ENCODE results near the gene FHAD1. TPM values are rescaled to one million over a fixed set of nuclear protein-coding genes. Genes with fewer than 3 reads are reported as not detected.
"Not testable (repeated sequence)": the region's sequence is repeated elsewhere in the genome, so short reads cannot be mapped to it uniquely, and the experiment has no call there.

FHAD1 gene
- polyA plus RNA-seq, 3 donors, result 2.4 to 3.6 (median 3.2) TPM

DNA sequence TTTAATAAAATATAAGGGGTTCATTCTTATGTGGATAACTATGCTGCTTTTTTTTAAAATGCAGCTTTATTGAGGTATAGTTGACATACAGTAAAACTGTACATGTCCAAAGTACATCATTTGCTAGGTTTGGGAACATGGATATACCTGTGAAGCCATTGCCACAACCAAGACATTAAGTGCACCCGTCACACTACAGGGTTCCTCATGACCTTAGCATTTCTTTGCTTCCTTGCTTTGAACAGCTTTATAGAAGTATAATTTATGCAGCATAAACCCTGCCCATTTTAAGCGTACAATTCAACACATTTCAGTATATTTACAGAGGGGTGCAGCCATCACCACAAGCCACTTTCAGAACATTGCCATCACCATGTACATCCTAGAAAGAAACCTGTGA lies 26.3 kb downstream of the FHAD1 start:
- no peak for DNase-seq (ENCODE audit: low read depth in 3 of 3, low spot score in 2 of 3)

DNA sequence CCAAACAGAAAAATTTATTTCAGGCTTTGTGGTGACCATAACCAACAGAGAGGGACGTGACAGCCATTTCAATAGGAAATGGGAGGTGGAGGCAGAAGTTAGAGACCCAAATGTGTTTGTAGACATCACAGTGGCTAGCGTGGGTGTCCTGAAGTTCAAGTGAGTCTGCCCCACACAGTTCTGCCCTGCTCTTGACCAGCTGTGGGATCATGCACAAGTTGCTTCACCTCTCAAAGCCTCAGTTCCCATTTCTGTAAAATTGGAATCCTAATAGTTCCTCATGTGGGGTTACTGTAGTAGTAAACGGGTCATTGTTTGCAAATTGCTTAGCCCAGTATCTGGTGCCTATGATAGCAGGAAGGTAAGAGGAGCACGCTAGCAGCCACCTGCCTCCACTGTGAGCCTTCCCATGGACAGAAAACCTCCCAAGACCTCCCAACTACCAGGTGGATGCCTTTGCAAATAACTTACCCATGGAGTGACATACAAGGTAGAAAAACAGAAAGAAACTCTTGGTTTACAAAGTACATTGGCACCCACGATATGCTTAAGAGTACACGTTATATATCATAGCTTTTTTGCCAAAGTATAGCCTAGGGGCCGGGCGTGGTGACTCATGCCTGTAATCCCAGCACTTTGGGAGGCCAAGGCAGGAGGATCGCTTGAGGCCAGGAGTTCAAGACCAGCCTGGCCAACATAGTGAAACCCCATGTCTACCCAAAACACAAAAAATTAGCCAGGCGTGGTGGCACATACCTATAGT lies 29.1 kb downstream of the FHAD1 start:
- no peak for DNase-seq (ENCODE audit: low read depth in 3 of 3, low spot score in 2 of 3)

DNA sequence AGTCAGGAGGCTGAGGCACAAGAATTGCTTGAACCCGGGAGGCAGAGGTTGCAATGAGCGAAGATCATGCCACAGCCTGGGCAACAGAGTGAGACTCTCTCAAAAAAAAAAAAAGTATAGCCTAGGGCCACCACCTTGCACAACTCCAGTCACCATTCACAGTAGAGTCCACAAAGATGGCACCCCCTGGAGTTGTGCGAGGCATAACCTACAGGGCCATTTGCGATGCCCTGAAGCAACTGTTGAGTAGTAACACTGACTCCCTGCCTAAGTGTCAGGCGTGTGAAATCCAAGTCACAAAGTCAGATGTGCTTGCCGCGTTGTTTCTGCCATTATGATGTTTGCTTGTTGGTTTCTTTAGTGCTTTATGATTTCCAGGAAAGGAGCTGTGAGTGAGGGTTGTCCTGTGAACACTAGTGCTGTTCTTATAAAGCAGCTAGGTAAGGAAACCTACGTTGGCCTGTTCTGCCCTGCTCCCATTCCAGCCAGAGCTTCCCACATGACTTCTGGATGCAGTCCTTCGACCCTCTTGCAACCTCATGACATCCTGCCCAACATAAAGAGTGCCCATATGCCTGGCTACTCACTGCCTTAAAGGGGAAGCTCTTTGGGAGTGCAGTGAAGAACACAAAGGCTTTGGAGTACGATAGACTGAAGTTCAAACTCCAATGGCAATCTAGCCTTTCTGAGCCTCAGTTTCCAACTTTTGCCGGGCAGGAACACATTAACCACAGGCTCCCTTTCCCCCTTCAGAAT lies 29.8 kb downstream of the FHAD1 start:
- no peak for DNase-seq (ENCODE audit: low read depth in 3 of 3, low spot score in 2 of 3)

DNA sequence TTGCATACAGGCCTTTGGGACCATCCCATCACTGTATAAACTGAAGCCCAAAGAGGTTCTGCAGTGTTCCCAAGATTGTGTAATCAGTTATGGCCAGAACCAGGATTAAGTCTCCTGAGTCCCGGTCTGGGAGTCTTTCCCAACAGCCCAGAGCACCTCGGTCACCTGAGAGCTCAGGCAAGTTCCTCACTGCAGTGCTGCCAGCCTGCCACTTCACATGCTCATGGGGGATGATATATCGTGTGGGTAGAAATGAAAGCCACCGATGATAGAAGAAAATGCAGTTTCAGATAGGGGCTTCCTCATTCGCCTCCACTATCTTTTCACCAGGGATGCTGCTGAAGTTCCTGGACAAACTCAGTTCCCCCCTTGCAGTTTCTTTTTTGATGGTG lies 30.4 kb downstream of the FHAD1 start:
- no peak for DNase-seq (ENCODE audit: low read depth in 3 of 3, low spot score in 2 of 3)

GRCh38 chr1:15277933-15278332 lies 30.9 kb downstream of the FHAD1 start:
- no peak for DNase-seq (ENCODE audit: low read depth in 3 of 3, low spot score in 2 of 3)

- no peak for DNase-seq (ENCODE audit: low read depth in 3 of 3, low spot score in 2 of 3)
Observed at GRCh38 chr1:15279576-15280230, 32.7 kb downstream of the FHAD1 start.

DNA sequence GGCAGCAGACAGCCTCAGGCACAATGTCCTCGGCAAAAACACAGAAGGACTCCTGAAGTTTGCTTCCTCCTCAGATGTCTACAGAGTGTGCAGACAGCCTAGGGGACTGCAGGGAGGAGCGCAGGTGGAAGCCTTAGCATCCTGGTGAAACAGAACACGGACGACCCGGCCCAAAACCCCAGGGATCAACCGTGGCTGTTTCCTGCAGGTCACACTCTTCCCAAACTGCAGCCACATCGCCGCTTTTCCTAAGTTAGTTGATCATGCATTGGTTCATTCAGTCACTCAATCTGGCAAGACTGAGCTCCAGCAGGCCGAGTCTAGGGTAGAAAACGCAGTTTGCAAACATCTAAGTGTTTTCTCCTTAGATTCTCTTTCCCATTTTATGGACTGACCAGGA lies 33.4 kb downstream of the FHAD1 start:
- DNase-seq (ENCODE audit: low read depth in 3 of 3, low spot score in 2 of 3), result no peak

DNA sequence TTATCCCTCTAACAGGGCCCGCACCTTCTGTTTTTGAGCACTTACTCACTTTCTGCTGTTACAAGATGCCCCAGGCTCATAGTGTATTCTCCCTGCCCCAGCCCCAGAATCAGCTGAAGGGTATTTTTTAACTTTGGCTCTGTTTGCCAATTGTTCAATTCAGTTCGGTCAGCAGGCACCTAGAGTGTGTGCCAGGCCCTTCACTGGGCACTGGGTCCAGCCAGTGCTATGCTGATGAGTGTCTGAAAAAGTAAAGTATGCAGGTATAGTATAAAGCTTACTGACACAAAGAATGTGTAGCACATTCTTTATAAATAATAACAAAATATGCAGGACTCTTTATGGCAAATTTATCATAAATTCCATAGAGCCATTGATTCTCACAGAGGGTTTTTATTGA lies 35.0 kb downstream of the FHAD1 start:
- DNase-seq (ENCODE audit: low read depth in 3 of 3, low spot score in 2 of 3), result no peak

GRCh38 chr1:15282810-15283474 lies 35.9 kb downstream of the FHAD1 start:
- no peak for DNase-seq (ENCODE audit: low read depth in 3 of 3, low spot score in 2 of 3)

GRCh38 chr1:15283526-15283925 lies 36.5 kb downstream of the FHAD1 start:
- DNase-seq (ENCODE audit: low read depth in 3 of 3, low spot score in 2 of 3), result no peak

DNA sequence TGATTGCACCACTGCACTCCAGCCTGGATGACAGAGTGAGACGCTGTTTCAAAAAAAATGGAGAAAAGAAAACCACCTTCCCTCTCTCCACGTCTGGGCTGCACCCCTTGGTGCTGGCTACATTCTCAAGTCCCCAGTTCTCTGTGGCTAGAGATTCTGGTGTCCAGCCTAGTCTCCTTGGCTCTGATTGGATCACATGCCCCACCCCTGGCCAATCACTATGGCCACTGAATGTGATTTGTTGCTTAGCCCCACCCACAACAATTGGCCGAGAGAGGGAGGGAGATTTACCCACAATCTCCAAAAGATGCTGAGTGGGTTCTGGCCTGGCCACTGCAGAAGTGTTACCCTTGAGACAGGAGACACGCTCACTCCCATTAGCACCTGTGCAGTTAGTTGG lies 39.4 kb downstream of the FHAD1 start:
- DNase-seq (ENCODE audit: low read depth in 3 of 3, low spot score in 2 of 3), result no peak

DNA sequence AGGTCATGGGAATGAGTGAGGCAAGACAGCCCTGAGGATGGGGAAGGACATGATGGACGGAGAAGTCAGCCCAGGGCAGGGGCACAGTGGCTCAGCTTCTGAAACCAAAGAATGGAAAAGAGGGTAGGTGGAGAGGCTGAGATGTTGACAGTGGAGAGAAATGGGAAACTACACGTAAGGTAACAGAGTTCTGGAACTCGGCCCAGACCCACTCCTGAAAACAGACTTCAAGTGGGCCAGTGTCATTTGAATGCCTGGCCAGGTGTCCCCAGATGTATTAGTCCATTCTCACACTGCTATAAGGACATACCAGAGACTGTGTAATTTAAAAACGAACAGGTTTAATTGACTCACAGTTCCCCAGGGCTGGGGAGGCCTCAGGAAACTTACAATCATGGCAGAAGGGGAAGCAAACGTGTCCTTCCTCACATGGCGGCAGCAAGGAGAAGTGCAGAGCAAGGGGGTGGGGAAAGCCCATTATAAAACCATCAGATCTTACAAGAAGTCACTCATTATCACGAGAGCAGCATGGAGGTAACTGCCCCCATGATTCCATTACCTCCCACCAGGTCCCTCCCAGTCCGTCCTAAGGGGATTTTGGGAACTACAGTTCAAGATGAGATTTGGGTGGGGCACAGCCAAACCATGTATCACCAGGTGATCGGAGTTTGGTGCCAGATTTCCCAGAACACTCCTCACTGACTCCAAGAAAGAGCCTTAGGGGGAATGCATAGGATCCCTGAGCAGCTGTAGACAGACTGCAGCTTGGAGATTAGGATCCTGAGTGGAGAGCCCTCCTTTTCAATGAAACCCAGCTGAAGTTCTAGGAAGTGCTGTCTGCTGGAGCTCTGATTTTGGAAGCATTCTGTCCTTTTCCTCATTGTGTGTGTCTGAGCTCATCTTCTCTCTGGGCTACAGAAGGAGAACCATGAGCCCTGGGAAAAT lies 40.3 kb downstream of the FHAD1 start:
- no peak for DNase-seq (ENCODE audit: low read depth in 3 of 3, low spot score in 2 of 3)

- DNase-seq (ENCODE audit: low read depth in 3 of 3, low spot score in 2 of 3), result no peak
Observed at GRCh38 chr1:15288173-15288926, 41.3 kb downstream of the FHAD1 start.

DNA sequence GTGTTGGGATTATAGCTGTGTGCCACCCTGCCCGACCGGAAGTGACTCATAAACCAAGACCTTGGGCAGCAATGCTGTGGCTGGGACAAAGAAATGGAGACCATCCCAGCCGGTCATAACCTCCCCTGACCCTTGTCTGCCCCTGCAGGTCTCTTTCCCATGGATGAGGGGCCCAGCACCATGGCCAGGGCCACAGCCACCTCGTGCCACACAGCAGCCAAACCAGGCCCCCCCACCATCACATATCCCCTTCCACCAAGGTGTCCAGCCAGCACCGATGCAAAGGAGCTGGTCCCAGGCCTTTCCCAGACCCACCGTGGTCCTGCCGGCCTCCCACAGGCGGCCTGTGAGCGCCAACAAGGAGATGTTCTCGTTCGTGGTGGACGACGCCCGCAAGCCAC lies 42.2 kb downstream of the FHAD1 start:
- DNase-seq (ENCODE audit: low read depth in 3 of 3, low spot score in 2 of 3), result no peak

DNA sequence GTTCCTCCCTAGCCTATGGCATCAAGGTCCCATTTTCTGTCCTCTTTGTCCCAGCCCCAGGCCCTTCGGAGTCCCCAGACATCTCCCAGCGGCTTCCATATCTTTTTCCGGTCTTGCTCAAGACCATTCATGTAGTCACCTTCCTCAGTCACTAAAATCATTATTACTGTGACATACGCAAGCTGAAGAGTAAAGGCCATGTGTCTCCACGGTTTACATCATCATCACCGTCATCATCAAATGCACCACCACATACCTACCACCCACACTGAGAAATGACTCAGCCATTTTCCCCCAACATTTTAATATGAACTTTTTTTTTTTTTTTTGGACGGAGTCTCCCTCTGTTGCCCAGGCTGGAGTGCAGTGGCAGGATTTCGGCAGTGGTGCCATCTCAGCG lies 43.4 kb downstream of the FHAD1 start:
- DNase-seq (ENCODE audit: low read depth in 3 of 3, low spot score in 2 of 3), result no peak

DNA sequence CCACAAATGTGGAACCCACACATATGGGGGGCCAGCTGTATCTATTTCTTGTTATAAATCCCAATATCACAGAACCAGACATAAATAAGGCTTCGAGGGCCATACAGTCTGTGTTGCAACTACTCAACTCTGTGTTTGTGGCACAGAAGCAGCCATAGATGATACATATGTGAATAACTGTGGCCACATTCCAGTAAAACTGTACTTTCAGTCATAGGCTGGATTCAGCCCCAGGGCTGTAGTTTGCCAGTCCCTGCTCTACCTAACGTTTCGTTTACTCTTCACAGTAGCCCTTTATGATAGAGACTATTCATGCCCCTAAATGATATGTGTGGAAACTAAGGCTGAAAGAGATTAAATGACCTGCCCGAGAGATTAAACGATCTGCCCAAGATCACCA lies 48.7 kb downstream of the FHAD1 start:
- no peak for DNase-seq (ENCODE audit: low read depth in 3 of 3, low spot score in 2 of 3)

DNA sequence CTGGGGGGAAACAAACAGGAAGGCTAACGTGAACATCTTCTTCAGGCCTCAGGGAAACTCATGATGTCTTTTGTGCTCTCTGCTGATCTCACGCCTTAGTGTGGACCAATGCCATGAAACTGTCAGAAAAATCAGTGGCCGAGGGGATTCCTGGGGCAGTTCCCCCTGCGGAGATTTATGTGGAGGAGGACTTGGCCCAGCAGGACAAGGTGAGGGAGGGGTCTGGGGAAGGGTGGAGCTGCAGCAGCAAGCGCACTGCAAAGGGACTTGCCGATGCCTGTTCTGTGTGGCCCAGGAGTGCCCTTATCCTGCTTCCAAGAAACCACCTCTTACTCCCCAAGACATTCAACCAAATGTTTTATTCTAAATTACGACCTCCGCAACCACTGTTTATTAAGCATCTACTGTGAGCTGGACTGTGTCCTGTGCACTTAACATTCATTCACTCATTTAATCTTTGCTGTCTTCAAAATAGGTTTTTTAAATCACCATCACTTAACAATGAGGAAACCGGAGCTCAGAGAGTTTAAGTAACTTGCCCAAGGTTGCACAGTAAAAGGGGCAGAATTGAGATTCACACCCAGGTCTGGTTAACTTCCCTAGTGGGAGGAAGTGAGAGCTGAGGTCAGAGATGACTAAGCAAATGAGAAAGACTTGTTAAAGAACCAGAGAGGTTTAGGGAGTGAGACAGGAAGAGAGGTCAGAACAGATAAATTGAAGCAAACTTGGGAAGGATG lies 49.7 kb downstream of the FHAD1 start:
- DNase-seq (ENCODE audit: low read depth in 3 of 3, low spot score in 2 of 3), result no peak

- not testable (repeated sequence) for DNase-seq (ENCODE audit: low read depth in 3 of 3, low spot score in 2 of 3)
Observed at GRCh38 chr1:15297975-15298374, 51.0 kb downstream of the FHAD1 start.

DNA sequence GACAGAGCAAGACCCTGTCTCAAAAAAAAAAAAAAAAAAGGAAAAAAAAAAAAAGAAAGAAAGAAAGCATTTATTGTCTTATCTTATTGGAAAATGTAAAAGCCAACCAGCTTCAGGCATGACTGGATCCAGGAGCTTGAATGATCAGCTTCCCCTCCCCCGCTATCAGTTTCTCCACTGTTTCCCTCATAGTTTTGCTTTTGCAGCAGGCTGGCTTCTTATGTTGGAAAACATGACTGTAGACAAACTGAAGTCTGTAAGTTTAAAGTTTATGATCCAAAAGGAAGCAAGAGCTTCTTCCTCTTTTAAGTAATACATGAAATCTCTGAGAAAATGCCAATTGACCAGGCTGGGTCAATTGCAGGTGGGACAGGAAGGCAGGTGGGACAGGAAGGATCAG lies 52.2 kb downstream of the FHAD1 start:
- DNase-seq (ENCODE audit: low read depth in 3 of 3, low spot score in 2 of 3), result no peak

Data from right renal cortex interstitium (tissue), 3 donors.